ENCODE measurements around the gene ZDHHC6.
A peak's percentile ranks its signal among the peaks of the same experiment; 100 is the strongest.
"Not testable (repeated sequence)": the region's sequence is repeated elsewhere in the genome, so short reads cannot be mapped to it uniquely, and the experiment has no call there.

The ZDHHC6 gene

GRCh38 chr10:112446855-112447619, at the start of gene ZDHHC6, which contains the start of gene VTI1A:
TSS of gene ZDHHC6 (minus strand) at chr10:112446914. CDS start at chr10:112445436, 1,478 bp downstream.
TSS of gene VTI1A (plus strand) at chr10:112447215. CDS start at chr10:112447374, 159 bp downstream.
- DNase-seq = peak; percentile 92

GRCh38 chr10:112492736-112493135, 46.0 kb upstream of the ZDHHC6 start:
- no peak for DNase-seq

- no peak for DNase-seq
Observed at GRCh38 chr10:112491144-112491543, 44.4 kb upstream of the ZDHHC6 start.

- DNase-seq = no peak
Observed at GRCh38 chr10:112490545-112490944, 43.8 kb upstream of the ZDHHC6 start.

GRCh38 chr10:112487964-112488363, 41.2 kb upstream of the ZDHHC6 start:
- no peak for DNase-seq

GRCh38 chr10:112484399-112484798, 37.7 kb upstream of the ZDHHC6 start:
- no peak for DNase-seq

- DNase-seq = no peak
Observed at GRCh38 chr10:112481602-112482001, 34.9 kb upstream of the ZDHHC6 start.

- peak; percentile 32 for DNase-seq
Observed at GRCh38 chr10:112475575-112476218, 29.0 kb upstream of the ZDHHC6 start.

- DNase-seq = peak; percentile 84
Observed at GRCh38 chr10:112471878-112472487, 25.3 kb upstream of the ZDHHC6 start.

GRCh38 chr10:112467541-112468075, 20.9 kb upstream of the ZDHHC6 start:
- DNase-seq = peak; percentile 21

- DNase-seq = no peak
Observed at GRCh38 chr10:112466802-112467201, 20.1 kb upstream of the ZDHHC6 start.

- DNase-seq = no peak
Observed at GRCh38 chr10:112465299-112465883, 18.7 kb upstream of the ZDHHC6 start.

GRCh38 chr10:112464074-112464473, 17.4 kb upstream of the ZDHHC6 start:
- not testable (repeated sequence) for DNase-seq

- no peak for DNase-seq
Observed at GRCh38 chr10:112461029-112461887, 14.5 kb upstream of the ZDHHC6 start.

- no peak for DNase-seq
Observed at GRCh38 chr10:112460366-112460765, 13.7 kb upstream of the ZDHHC6 start.

GRCh38 chr10:112456533-112456932, 9.8 kb upstream of the ZDHHC6 start:
- DNase-seq = peak; percentile 53

- no peak for DNase-seq
Observed at GRCh38 chr10:112454910-112455779, 8.4 kb upstream of the ZDHHC6 start.

GRCh38 chr10:112448888-112449287, 2.2 kb upstream of the ZDHHC6 start:
- DNase-seq = no peak

GRCh38 chr10:112447620-112447928, 860 bp upstream of the ZDHHC6 start:
- no peak for DNase-seq

- peak; percentile 50 for DNase-seq
Observed at GRCh38 chr10:112446055-112446854, 459 bp downstream of the ZDHHC6 start.
